Gastrocnemius medialis (tissue), 4 donors: ENCODE measurements around the gene AGAP1.

ENCODE experiments used
- CTCF ChIP-seq, 5 experiments: fragments of 450-650 bp in 3 of 5; fragments of 200-600 bp in 2 of 5; sonication (generic) in 2 of 5; IDR thresholded peaks in 4 of 5; conservative IDR thresholded peaks in 1 of 5; 1 replicate in 4 of 5; 2 replicates in 1 of 5; pipeline ENCODE4 v1.5.1; 2016 to 2019; ENCODE audit warnings: antibody characterized with exemption in 5 of 5, mild to moderate bottlenecking in 3 of 5, moderate library complexity in 3 of 5
- POLR2A ChIP-seq, 2 donors: fragments of 450-650 bp; IDR thresholded peaks; one replicate each; pipeline ENCODE4 v1.6.1; 2017; ENCODE audit warnings: antibody characterized with exemption in 2 of 2, mild to moderate bottlenecking in 2 of 2, moderate library complexity in 2 of 2

GRCh38 chr2:235580426-235581157 is 86.7 kb downstream of the AGAP1 start:
- TF ChIP-seq CTCF (IDR thresholded peaks at IDR 0.05 in 4 of 5, conservative IDR thresholded peaks at IDR 0.05 in 1 of 5) = no peak
- TF ChIP-seq POLR2A (IDR thresholded peaks at IDR 0.05) = no peak
